CD4-positive, alpha-beta T cell treated with Interleukin-12 subunit alpha and Interleukin-12 subunit beta, for 1 hour (primary cell): ENCODE measurements around the gene ACE2.
"Not testable (repeated sequence)": the region's sequence is repeated elsewhere in the genome, so short reads cannot be mapped to it uniquely, and the experiment has no call there.

Experiments
- DNase-seq: peaks from one replicate; pipeline ENCODE4 v3.0.0-alpha.2; 2020

The ACE2 gene

GRCh38 chrX:15600745-15601144, at the start of gene ACE2:
Gene ACE2 (minus strand): TSS chrX:15600960. CDS start chrX:15600911, 49 bp downstream.
- no peak for DNase-seq

DNA sequence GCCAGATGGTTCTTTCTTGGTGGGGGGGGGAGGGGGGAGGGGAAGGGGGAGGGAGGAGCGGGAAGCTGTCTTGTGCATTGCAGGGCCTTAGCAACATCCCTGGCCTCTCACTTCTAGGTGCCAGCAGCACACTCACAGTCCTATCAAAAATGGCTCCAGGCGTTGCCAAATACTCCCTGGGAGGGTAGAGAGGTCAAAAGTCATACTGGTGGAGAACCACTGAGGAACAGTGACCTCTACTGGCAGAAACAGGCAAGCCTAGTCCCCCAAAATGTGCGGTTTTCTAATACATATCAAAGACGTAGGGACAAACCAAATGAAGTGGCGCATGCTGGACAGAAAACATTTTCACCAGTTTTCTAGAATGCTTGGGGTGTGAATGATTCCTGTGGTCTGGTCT, 46.8 kb upstream of the ACE2 start:
- DNase-seq: not testable (repeated sequence)

GRCh38 chrX:15646543-15646942, 45.8 kb upstream of the ACE2 start:
- no peak for DNase-seq

DNA sequence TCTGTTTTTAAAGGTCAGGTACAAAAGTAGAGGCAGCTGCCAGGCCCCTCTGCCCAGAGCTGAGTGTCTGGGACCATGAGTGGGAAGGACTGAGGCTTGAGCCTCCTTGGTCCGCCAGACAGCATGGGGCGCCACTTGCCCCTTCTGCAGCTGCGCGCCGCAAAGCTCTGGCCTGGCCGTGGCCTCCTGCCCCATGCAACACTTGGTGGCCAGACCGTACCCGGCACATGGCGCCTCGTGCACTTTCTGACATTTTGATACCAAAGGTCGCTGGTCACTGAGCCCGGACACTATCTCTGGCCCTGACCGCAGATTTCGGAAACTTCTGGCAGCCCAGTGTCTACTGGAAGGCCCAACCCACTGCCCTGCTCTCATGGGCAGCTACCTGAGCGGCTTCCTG, 45.3 kb upstream of the ACE2 start:
- no peak for DNase-seq

GRCh38 chrX:15645266-15645665, 44.5 kb upstream of the ACE2 start:
- no peak for DNase-seq

DNA sequence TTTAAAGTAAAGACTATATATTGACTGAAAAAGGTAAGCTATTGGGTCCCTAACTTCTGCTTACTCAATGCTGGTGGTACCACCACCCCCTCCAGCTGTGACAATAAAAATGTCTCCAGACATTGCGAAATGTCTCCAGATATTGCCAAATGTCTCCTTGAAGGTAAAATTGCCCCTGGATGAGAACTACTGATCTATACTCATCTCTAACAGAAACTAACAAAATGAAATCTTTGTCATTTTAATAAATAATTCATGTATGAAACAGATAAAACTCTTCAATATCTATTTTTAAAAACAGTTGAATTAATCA, 43.8 kb upstream of the ACE2 start:
- no peak for DNase-seq

- no peak for DNase-seq
These were observed 43.2 kb upstream of the ACE2 start for GRCh38 chrX:15643786-15644559.

DNA sequence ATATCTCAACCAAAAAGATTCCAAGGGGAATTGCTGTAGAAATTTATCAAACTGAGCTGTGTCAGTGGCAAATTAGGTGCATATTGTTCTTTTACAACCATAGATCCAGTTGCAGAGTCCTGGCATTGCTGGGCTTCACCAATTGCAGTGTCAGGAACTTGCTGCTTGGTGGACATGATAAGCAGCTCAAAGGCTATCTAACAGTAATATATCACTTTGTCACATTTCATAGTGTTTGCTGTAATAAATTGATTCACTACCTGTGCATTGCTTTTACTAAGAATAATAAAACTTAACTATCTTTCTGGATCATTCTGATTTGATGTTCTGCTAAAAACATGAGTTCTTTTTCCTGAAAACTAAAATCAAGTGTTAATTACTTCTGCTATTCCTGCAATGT, 30.9 kb upstream of the ACE2 start:
- no peak for DNase-seq

GRCh38 chrX:15623054-15623453, 22.3 kb upstream of the ACE2 start:
- no peak for DNase-seq

DNA sequence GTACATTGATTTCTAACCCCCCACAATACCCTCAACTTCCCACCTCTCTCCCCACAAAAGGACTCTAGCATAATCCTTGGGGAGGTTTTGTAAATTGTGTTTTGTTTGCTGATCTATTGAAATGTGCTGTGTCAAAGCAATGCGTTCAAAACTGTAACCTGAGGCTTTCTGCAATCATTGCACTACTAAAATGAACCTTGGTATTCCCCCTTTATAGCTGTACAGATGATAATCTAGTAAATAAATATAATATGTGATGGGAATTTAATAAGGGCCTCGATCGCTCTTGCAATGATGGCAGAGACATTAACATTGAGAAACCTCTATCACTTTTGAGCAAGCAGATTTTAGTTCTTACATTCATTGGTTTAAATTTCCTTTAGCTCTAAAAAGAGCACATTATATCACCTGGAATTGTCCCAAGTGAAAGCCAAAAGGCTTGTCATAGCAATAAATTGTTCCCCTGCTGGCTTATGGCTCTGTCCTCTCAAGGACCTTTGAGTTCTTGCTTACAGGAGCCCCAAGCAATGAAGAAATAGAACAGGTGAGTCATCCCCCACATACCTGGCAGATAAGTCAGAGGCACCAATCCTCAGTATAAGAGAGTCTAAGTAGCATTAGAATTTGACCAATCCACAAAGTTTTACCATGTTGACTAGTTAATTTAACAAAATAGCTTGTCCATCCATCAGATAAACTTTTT, 18.4 kb upstream of the ACE2 start:
- DNase-seq: no peak

GRCh38 chrX:15617111-15617510, 16.4 kb upstream of the ACE2 start:
- DNase-seq: no peak

GRCh38 chrX:15616531-15616930, 15.8 kb upstream of the ACE2 start:
- no peak for DNase-seq

DNA sequence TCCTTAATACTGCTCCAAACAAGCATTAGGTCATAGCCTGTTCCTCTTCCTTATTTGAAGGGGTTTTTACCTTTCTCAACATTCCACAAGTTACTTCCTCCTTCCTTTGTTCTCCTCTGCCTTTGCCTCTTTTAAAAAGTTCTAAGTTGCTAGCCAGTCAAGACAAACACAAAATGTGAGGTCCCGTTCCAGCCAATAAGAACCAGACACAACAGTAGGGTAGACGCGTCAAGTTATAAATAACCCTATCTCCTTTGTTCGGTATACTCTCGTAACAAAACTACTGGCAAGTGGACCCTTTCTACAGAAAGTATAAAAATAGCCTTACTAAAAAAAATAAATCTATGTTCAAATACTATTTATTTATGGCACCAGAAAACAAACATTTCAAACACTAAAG, 6.3 kb upstream of the ACE2 start:
- no peak for DNase-seq

GRCh38 chrX:15606136-15606535, 5.4 kb upstream of the ACE2 start:
- no peak for DNase-seq

DNA sequence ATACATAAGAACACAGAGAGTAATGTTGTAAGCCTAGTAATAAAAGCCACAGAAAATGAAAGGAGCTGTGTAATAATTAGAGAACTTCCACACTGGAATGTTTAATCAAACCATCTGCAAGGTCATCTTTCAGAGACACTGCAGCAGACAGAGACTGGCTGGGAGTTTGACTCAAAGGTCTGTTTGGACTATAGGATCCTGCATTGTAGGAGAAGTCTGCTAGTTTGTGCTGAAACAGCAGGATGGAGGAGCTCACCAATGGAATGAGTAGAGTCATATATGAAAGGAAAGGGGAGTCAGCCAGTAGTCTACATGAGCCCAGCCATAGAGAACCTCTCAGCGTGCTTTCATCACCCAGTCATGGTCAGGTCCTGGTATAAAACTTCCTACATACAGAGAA, 4.5 kb upstream of the ACE2 start:
- no peak for DNase-seq

DNA sequence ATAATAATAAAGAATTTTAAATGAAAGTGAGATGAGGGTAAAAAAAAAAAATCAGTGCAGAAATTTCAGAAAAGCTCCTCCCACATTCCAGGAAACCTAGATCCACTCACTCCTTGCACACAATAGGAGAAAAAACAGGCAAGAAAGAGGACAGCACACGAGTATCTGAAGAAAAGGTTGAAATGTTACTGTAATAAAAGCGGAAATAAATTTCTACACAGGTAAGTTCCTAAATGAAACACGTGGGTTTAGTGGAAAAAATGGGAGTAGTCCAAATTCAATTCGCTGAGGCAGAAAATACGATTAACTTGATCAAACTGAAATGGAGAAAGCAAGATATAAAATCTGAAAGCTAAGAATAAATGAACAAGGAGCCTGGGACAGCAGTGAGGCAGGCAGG, 2.0 kb upstream of the ACE2 start:
- no peak for DNase-seq

GRCh38 chrX:15601932-15602331, 1.2 kb upstream of the ACE2 start:
- no peak for DNase-seq

DNA sequence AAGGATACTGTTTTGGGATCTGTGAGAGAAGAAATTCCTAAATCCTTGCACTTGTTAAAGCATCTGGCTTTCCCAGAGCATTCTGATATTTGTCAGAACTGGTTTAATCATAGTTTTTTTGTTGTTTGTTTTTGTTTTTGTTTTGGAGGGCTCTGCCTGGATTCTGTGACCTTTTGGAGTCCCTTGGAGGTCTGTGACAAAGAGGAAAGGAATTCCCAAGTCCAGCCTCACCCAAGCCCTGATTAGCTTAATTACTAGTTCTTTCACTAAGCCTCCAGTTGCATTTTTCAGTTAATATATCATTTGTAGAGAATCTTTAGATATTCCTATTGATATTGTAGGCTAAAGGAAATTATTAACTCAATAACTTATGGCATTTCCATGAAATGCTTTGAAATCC, 711 bp downstream of the ACE2 start:
- DNase-seq: no peak

DNA sequence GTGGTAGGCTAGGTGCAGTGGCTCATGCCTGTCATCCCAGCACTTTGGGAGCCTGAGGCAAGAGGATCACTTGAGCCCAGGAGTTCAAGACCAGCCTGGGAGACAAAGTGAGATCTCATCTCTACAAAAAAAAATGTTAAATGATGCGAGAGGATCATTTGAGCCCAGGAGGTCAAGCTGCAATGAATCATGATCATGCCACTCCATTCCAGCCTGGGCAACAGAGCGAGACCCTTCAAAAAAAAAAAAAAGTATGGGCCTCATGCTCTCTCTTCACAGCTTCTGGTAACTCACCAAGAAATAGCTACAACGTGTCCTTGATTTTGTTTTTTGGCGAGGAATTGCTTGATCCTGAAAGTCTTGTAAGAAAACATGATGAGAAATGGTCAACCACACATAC, 1.3 kb downstream of the ACE2 start:
- DNase-seq: no peak

- no peak for DNase-seq
These were observed 2.7 kb downstream of the ACE2 start for GRCh38 chrX:15598026-15598425.

DNA sequence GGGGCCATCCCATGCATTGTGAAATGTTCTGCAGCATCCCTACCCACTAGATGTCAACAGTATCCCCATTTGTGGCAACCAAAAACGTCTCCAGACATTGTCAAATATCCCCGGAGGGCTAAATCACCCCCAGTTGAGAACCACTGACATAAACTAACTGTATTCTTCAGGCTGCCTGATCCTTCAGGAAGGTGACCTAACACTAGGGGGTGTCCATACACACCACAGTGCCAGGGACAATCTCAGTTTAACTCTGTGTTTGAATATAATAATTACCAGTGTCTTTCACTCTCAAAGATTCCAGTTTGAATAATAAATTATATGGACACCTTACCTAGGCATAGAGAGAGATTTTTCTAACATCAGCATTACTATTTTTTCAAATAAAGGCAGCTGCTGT, 6.4 kb downstream of the ACE2 start:
- DNase-seq: no peak

- no peak for DNase-seq
These were observed 20.7 kb downstream of the ACE2 start for GRCh38 chrX:15579778-15580747.

DNA sequence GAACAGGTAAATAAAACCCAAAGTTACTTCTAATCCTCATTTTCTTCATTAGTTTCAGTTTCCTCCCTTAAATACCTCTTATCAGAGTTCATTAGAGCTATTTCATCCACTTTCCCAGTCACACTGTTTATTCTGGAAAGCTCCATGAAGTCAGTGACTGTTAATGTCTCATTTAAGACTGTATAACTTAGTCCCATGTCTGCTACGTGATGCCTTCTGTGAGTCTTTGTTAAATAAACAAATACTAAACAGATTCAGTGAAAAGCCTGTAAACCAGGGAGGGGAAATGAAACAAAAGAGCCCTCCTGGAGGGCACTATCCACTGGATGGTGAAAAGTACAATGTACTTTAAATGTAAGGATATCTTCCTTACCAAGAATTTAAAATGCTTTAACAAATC, 24.7 kb downstream of the ACE2 start:
- no peak for DNase-seq

DNA sequence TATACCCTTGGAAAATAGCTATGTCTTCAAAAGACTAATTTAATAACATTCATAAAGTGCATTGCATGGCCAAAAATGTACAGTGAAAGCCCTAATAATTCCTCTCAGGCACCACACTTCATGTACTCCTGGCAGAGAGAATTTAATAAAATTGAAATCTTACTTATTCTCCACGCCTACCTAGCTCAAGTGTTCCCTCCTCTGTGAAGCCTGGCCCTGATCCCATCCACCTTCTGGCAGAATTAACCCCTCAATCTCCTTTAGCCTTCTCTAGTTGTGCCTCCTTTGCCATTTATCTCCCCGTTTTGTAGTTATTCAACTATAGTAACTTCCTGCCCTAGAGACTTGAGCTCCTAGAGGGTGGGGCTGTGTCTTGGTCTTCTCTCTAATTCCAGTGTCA, 26.7 kb downstream of the ACE2 start:
- DNase-seq: no peak
